Tibial nerve (tissue), 4 donors: Measurements from ENCODE around the gene ATXN10.

Source experiments
- EP300 ChIP-seq, 2 donors: sonication (generic); formaldehyde crosslinking; IDR thresholded peaks; one replicate each; pipeline ENCODE4 v1.6.1; 2017; ENCODE audit warnings: antibody characterized with exemption in 2 of 2, mild to moderate bottlenecking in 1 of 2
- TF ChIP-seq, protein P1 (sequence below), 5 experiments: fragments of 200-600 bp in 3 of 5; fragments of 450-650 bp in 2 of 5; sonication (generic) in 3 of 5; IDR thresholded peaks; one replicate each; pipeline ENCODE4 v1.5.1; 2016 to 2019; ENCODE audit warnings: antibody characterized with exemption in 5 of 5, mild to moderate bottlenecking in 3 of 5, moderate library complexity in 2 of 5

- TF ChIP-seq, protein P1, sequence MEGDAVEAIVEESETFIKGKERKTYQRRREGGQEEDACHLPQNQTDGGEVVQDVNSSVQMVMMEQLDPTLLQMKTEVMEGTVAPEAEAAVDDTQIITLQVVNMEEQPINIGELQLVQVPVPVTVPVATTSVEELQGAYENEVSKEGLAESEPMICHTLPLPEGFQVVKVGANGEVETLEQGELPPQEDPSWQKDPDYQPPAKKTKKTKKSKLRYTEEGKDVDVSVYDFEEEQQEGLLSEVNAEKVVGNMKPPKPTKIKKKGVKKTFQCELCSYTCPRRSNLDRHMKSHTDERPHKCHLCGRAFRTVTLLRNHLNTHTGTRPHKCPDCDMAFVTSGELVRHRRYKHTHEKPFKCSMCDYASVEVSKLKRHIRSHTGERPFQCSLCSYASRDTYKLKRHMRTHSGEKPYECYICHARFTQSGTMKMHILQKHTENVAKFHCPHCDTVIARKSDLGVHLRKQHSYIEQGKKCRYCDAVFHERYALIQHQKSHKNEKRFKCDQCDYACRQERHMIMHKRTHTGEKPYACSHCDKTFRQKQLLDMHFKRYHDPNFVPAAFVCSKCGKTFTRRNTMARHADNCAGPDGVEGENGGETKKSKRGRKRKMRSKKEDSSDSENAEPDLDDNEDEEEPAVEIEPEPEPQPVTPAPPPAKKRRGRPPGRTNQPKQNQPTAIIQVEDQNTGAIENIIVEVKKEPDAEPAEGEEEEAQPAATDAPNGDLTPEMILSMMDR (IDR thresholded peaks at IDR 0.05): peak in 3 of 5 experiments; percentile 14 to 56 (median 19)
- no peak for TF ChIP-seq EP300 (IDR thresholded peaks at IDR 0.05)
Observed at GRCh38 chr22:45867118-45867905, 195.7 kb downstream of the ATXN10 start.
